Measurements from ENCODE around the gene VAX1. TPM values are rescaled to one million over a fixed set of nuclear protein-coding genes. Genes with fewer than 3 reads are reported as not detected.
A peak's percentile ranks its signal among the peaks of the same experiment; 100 is the strongest.

Gene VAX1
- total RNA-seq, 4 donors from 2014 or later: not detected

GRCh38 chr10:117143103-117143823 lies 5.2 kb upstream of the VAX1 start:
- Histone ChIP-seq H3K27me3 (peaks cover 96% of the 10 kb centered on the region), H3K9me3 (no peaks in the 10 kb centered on the region), H3K4me3 (no peak overlapping the region), H3K36me3 (no peaks in the 10 kb centered on the region), H3K27ac (no peak overlapping the region), H3K4me1 (peaks cover 12% of the 10 kb centered on the region)
- DNase-seq (ENCODE audit: low spot score in 2 of 2): no peak
- TF ChIP-seq EP300 (IDR thresholded peaks at IDR 0.05): no peak
- 61% methylated on average over 5 of the region's 5 CpGs for WGBS

DNA sequence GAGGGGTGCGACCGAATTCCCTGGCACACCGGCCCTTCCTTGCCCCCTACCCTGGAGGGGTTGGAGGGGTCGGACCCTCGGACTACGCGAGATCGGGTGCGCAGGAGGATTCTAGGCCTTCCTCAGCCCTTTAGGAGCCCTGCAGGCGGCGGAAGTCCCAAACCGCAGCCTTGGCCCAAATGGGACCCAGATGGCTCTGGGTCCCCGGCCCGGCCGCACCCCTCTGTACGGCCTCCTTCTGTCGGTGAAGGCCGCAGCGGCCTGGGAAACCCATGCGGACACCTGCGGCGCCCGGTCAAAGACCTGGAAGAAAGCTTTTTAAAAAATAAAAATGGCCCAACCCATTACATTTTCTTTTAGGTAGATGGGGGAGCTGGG lies 2.4 kb upstream of the VAX1 start:
- Histone ChIP-seq H3K27ac (no peak overlapping the region), H3K36me3 (no peaks in the 10 kb centered on the region), H3K4me3 (no peak overlapping the region), H3K4me1 (peaks cover 29% of the 10 kb centered on the region), H3K9me3 (no peaks in the 10 kb centered on the region), H3K27me3 (peaks cover 100% of the 10 kb centered on the region)
- no peak for DNase-seq (ENCODE audit: low spot score in 2 of 2)
- TF ChIP-seq POLR2A (IDR thresholded peaks at IDR 0.05) (no peak), EP300 (IDR thresholded peaks at IDR 0.05) (no peak), POLR2AphosphoS5 (IDR thresholded peaks at IDR 0.05) (no peak), CTCF (IDR thresholded peaks at IDR 0.05) (no peak)
- WGBS: 4% methylated on average over 23 of the region's 23 CpGs

GRCh38 chr10:117139581-117140524 lies 1.8 kb upstream of the VAX1 start:
- 9% methylated on average over 39 of the region's 72 CpGs for WGBS
- Histone ChIP-seq H3K9me3 (no peaks in the 10 kb centered on the region), H3K4me3 (no peak overlapping the region), H3K27ac (no peak overlapping the region), H3K4me1 (peaks cover 29% of the 10 kb centered on the region), H3K27me3 (peaks cover 100% of the 10 kb centered on the region), H3K36me3 (no peaks in the 10 kb centered on the region)
- TF ChIP-seq POLR2AphosphoS5 (IDR thresholded peaks at IDR 0.05): no peak
- TF ChIP-seq POLR2A (IDR thresholded peaks at IDR 0.05): no peak
- no peak for TF ChIP-seq EP300 (IDR thresholded peaks at IDR 0.05)
- TF ChIP-seq CTCF (IDR thresholded peaks at IDR 0.05): no peak
- DNase-seq (ENCODE audit: low spot score in 2 of 2): no peak

DNA sequence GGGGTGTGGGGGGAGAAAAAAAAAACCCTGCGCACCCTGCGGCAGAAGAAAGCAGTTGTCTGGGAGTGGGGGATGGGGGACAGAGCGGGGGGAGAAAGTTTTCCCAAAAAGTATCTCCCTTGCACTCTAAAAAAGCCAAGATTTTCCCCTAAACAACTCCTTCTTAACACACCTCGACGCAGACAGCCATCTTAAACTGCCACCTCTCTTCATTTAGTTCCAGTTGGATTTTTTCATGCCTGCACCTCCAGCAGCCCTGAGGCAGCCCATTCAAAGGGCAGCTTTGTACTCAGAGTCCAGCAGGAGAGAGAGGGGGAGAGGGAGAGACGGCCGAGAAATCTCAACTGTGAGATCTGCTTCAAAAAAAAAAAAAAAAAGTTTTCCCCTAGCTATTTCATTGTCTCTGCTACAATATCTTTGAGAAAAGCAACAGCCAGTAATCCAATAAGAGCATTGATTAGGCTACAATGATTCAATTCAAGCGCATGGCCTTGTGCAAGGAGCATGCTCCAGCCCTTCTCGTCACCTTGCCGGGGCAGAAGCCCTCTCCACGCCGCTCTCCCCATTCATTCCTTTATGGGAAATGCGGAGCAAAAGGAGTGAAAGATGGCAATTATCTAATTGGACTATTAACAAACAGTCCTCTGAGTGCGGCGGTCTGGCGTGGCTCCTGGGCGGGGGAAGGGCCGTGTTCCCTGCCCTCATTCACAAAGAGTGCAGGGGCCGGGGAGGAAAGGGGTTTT lies 939 bp upstream of the VAX1 start:
- peaks cover 36% of the 10 kb centered on the region for H3K4me1 ChIP-seq
- TF ChIP-seq POLR2A (IDR thresholded peaks at IDR 0.05) (no peak), EP300 (IDR thresholded peaks at IDR 0.05) (no peak), CTCF (IDR thresholded peaks at IDR 0.05) (no peak), POLR2AphosphoS5 (IDR thresholded peaks at IDR 0.05) (no peak)
- H3K9me3 ChIP-seq: no peaks in the 10 kb centered on the region
- DNase-seq (ENCODE audit: low spot score in 2 of 2): no peak
- no peak overlapping the region for H3K27ac ChIP-seq
- H3K27me3 ChIP-seq: peaks cover 100% of the 10 kb centered on the region
- no peak overlapping the region for H3K4me3 ChIP-seq
- WGBS: 9% methylated on average over 19 of the region's 19 CpGs
- H3K36me3 ChIP-seq: no peaks in the 10 kb centered on the region

GRCh38 chr10:117137031-117137910 lies 799 bp downstream of the VAX1 start:
- peak overlapping the region; percentile 49 for H3K4me3 ChIP-seq
- H3K27ac ChIP-seq: no peak overlapping the region
- TF ChIP-seq POLR2A (IDR thresholded peaks at IDR 0.05): no peak
- no peak for TF ChIP-seq POLR2AphosphoS5 (IDR thresholded peaks at IDR 0.05)
- TF ChIP-seq EP300 (IDR thresholded peaks at IDR 0.05): no peak
- TF ChIP-seq CTCF (IDR thresholded peaks at IDR 0.05): no peak
- no peaks in the 10 kb centered on the region for H3K9me3 ChIP-seq
- WGBS: 0% methylated on average over 10 of the region's 98 CpGs
- peaks cover 54% of the 10 kb centered on the region for H3K4me1 ChIP-seq
- no peak for DNase-seq (ENCODE audit: low spot score in 2 of 2)
- H3K27me3 ChIP-seq: peaks cover 100% of the 10 kb centered on the region
- H3K36me3 ChIP-seq: no peaks in the 10 kb centered on the region

Data from suprapubic skin (tissue), 4 donors.